Measurements from ENCODE around the gene KRT10.

- TF ChIP-seq CTCF (IDR thresholded peaks at IDR 0.05): no peak
- no peak for TF ChIP-seq POLR2A (IDR thresholded peaks at IDR 0.05)
- TF ChIP-seq POLR2AphosphoS5 (IDR thresholded peaks at IDR 0.05): no peak
- no peak for TF ChIP-seq EP300 (IDR thresholded peaks at IDR 0.05)
These were observed 10.4 kb upstream of the KRT10 start for GRCh38 chr17:40832840-40833239.
